ENCODE results near the gene TTC13. TPM values are rescaled to one million over a fixed set of nuclear protein-coding genes. Genes with fewer than 3 reads are reported as not detected.

The TTC13 gene
- total and polyA plus RNA-seq, 10 of the 15 experiments (the other 5 are each of a cell fraction or from before 2014, with no cell fraction given): 5.8 to 30.8 (median 18.5) TPM

GRCh38 chr1:230976360-230976759 lies 2.3 kb downstream of the TTC13 start:
- RAD21 ChIA-PET (ENCODE audit: unreplicated experiment): interaction anchor here (0.9 to 3.8 kb wide), 2 partner anchors 18 to 114 kb away, joined by 3 to 24 read pairs; no protein-coding TSS in a partner anchor
- intact Hi-C loops (cut with micrococcal nuclease; ENCODE audit: unreplicated experiment) (loop anchor here (5.0 kb wide), 2 partner anchors 236 to 334 kb away; partner anchors contain the start of gene COG2), in situ Hi-C loops (cut with MboI) (no loop called here)
- ATAC-seq (no peak), DNase-seq (ENCODE audit: low read depth, low spot score) (no peak), FAIRE-seq (no peak)
- H3K4me1 ChIP-seq (ENCODE audit: control insufficient read depth, insufficient read depth, low read length): peaks cover 26% of the 10 kb centered on the region
- H4K20me1 ChIP-seq (ENCODE audit: control insufficient read depth, insufficient read depth): no peaks in the 10 kb centered on the region
- H3K27ac ChIP-seq (ENCODE audit: control insufficient read depth, insufficient read depth): no peak overlapping the region
- H3K9ac ChIP-seq (ENCODE audit: control insufficient read depth, insufficient read depth, low read length): no peak overlapping the region
- POLR2A ChIA-PET: no interaction called here
- no peaks in the 10 kb centered on the region for H3K9me3 ChIP-seq (replicated peaks; ENCODE audit: control insufficient read depth, insufficient read depth, low read length)
- peaks cover 52% of the 10 kb centered on the region for H3K79me2 ChIP-seq (ENCODE audit: control insufficient read depth, insufficient read depth, low read length)
- 0 out of 2 replicates have a peak overlapping the region, but pooled peaks have one; percentile 80 for H3K4me3 ChIP-seq
- BruUV-seq (replicated peaks): no TSS peak
- TF ChIP-seq MYB (IDR thresholded peaks at IDR 0.05; ENCODE audit: borderline replicate concordance, low read depth, low read length) (no peak), TCF12 (IDR thresholded peaks at IDR 0.05; ENCODE audit: low read depth, low read length) (peak; percentile 85), TCF3 (IDR thresholded peaks at IDR 0.05; ENCODE audit: borderline replicate concordance, insufficient read depth, low read depth, low read length) (peak; percentile 39; the same call in 1 of the 2 replicates), ASH2L (IDR thresholded peaks at IDR 0.05; ENCODE audit: borderline replicate concordance, low read depth) (no peak)
- WGBS (ENCODE audit: insufficient coverage, insufficient replicate concordance, low lambda C conversion rate, missing lambda C conversion rate): 37% methylated on average over 4 of the region's 4 CpGs
- peak overlapping the region; percentile 21; the same call in 1 of the 2 replicates for H3K4me2 ChIP-seq (ENCODE audit: control insufficient read depth, insufficient read depth)
- CTCF ChIA-PET: interaction anchor here (0.7 to 1.8 kb wide), 4 partner anchors 19 to 47 kb away, joined by 3 to 6 read pairs (median 4); no protein-coding TSS in a partner anchor
- no peak overlapping the region for H2AFZ ChIP-seq (ENCODE audit: control insufficient read depth, low read depth, low read length)
- SMC1A ChIA-PET (ENCODE audit: uncharacterized antibody, unreplicated experiment): interaction anchor here (0.9 to 7.2 kb wide), 7 partner anchors 11 to 55 kb away, joined by 3 to 69 read pairs (median 3); no protein-coding TSS in a partner anchor
- H3K27me3 ChIP-seq (replicated peaks in 1 of 2; ENCODE audit: control insufficient read depth in 2 of 2, insufficient read depth in 2 of 2, low read length in 1 of 2): no peaks in the 10 kb centered on the region
- peaks cover 0 to 4% of the 10 kb centered on the region in 2 experiments; a peak in 2 of 4 replicates for H3K36me3 ChIP-seq (ENCODE audit: control insufficient read depth in 2 of 2, insufficient read depth in 2 of 2, low read length in 1 of 2)

DNA sequence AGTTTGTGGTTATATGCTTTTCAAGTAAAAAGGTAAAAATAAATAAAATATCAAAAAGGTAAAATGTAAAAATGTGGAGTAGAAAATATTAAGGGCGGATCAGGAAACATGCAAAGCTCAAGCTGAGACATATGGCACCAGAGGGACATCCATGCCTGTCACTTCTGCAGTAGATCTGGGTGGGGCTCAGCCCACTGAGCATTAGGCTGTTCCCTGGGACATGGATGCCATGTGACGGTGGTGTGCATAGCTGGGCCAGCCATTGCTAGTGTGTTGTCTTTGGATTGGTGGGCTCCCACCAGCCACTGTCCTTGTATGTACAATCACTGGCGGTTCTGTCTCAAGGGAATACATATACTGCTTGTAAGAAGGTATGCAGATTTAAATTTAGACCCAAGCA lies 3.0 kb downstream of the TTC13 start:
- H3K27me3 ChIP-seq (replicated peaks in 1 of 2; ENCODE audit: control insufficient read depth in 2 of 2, insufficient read depth in 2 of 2, low read length in 1 of 2): no peaks in the 10 kb centered on the region
- TF ChIP-seq, protein P1, sequence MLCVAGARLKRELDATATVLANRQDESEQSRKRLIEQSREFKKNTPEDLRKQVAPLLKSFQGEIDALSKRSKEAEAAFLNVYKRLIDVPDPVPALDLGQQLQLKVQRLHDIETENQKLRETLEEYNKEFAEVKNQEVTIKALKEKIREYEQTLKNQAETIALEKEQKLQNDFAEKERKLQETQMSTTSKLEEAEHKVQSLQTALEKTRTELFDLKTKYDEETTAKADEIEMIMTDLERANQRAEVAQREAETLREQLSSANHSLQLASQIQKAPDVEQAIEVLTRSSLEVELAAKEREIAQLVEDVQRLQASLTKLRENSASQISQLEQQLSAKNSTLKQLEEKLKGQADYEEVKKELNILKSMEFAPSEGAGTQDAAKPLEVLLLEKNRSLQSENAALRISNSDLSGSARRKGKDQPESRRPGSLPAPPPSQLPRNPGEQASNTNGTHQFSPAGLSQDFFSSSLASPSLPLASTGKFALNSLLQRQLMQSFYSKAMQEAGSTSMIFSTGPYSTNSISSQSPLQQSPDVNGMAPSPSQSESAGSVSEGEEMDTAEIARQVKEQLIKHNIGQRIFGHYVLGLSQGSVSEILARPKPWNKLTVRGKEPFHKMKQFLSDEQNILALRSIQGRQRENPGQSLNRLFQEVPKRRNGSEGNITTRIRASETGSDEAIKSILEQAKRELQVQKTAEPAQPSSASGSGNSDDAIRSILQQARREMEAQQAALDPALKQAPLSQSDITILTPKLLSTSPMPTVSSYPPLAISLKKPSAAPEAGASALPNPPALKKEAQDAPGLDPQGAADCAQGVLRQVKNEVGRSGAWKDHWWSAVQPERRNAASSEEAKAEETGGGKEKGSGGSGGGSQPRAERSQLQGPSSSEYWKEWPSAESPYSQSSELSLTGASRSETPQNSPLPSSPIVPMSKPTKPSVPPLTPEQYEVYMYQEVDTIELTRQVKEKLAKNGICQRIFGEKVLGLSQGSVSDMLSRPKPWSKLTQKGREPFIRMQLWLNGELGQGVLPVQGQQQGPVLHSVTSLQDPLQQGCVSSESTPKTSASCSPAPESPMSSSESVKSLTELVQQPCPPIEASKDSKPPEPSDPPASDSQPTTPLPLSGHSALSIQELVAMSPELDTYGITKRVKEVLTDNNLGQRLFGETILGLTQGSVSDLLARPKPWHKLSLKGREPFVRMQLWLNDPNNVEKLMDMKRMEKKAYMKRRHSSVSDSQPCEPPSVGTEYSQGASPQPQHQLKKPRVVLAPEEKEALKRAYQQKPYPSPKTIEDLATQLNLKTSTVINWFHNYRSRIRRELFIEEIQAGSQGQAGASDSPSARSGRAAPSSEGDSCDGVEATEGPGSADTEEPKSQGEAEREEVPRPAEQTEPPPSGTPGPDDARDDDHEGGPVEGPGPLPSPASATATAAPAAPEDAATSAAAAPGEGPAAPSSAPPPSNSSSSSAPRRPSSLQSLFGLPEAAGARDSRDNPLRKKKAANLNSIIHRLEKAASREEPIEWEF (IDR thresholded peaks at IDR 0.05; ENCODE audit: insufficient replicate concordance, low read depth, low read length): no peak

More for the DNA sequence above, 3.0 kb downstream of the TTC13 start:
- Histone ChIP-seq H3K4me2 (ENCODE audit: control insufficient read depth, insufficient read depth) (peak overlapping the region; percentile 21), H3K4me3 (no peak overlapping the region), H3K36me3 (ENCODE audit: control insufficient read depth in 2 of 2, insufficient read depth in 2 of 2, low read length in 1 of 2) (peaks cover 0 to 4% of the 10 kb centered on the region in 2 experiments; a peak in 2 of 4 replicates), H4K20me1 (ENCODE audit: control insufficient read depth, insufficient read depth) (no peaks in the 10 kb centered on the region), H3K79me2 (ENCODE audit: control insufficient read depth, insufficient read depth, low read length) (peaks cover 48% of the 10 kb centered on the region), H3K4me1 (ENCODE audit: control insufficient read depth, insufficient read depth, low read length) (peaks cover 24% of the 10 kb centered on the region), H3K27ac (ENCODE audit: control insufficient read depth, insufficient read depth) (no peak overlapping the region), H3K9me3 (replicated peaks; ENCODE audit: control insufficient read depth, insufficient read depth, low read length) (no peaks in the 10 kb centered on the region), H3K9ac (ENCODE audit: control insufficient read depth, insufficient read depth, low read length) (no peak overlapping the region), H2AFZ (ENCODE audit: control insufficient read depth, low read depth, low read length) (no peak overlapping the region)
- BruUV-seq (replicated peaks): TSS peak; percentile 48
- DNase-seq (ENCODE audit: low read depth, low spot score) (no peak), FAIRE-seq (no peak), ATAC-seq (no peak)
- intact Hi-C loops (cut with micrococcal nuclease; ENCODE audit: unreplicated experiment) (loop anchor here (5.0 kb wide), 2 partner anchors 237 to 333 kb away; partner anchors contain the start of gene COG2), in situ Hi-C loops (cut with MboI) (no loop called here)
- ChIA-PET POLR2A (no interaction called here), CTCF (interaction anchor here (0.6 to 1.4 kb wide), 4 partner anchors 18 to 1637 kb away, joined by 3 to 4 read pairs (median 4); no protein-coding TSS in a partner anchor), RAD21 (ENCODE audit: unreplicated experiment) (interaction anchor here (0.9 to 3.8 kb wide), 2 partner anchors 17 to 114 kb away, joined by 3 to 24 read pairs; no protein-coding TSS in a partner anchor), SMC1A (ENCODE audit: uncharacterized antibody, unreplicated experiment) (interaction anchor here (0.9 to 7.2 kb wide), 6 partner anchors 12 to 54 kb away, joined by 3 to 69 read pairs (median 3); no protein-coding TSS in a partner anchor)
- WGBS (ENCODE audit: insufficient coverage, insufficient replicate concordance, low lambda C conversion rate, missing lambda C conversion rate): 74% methylated on average over 3 of the region's 3 CpGs

Measured in GM12878 (cell line).